Ectodermal cell (in vitro differentiated cells): ENCODE measurements around the gene CYP2C9. TPM values are rescaled to one million over a fixed set of nuclear protein-coding genes. Genes with fewer than 3 reads are reported as not detected.
"Not testable (repeated sequence)": the region's sequence is repeated elsewhere in the genome, so short reads cannot be mapped to it uniquely, and the experiment has no call there.

Experiments
- H3K27ac ChIP-seq: 2 replicates; pipeline ENCODE4 v1.7.0; 2013; ENCODE audit warnings: mild to moderate bottlenecking, low read depth, low read length; ENCODE audit not compliant: insufficient read depth, poor library complexity, severe bottlenecking
- H3K27me3 ChIP-seq: 2 replicates; pipeline ENCODE4 v1.7.0; 2013; ENCODE audit warnings: mild to moderate bottlenecking, low read length; ENCODE audit not compliant: insufficient read depth, control insufficient read depth, poor library complexity, severe bottlenecking
- H3K36me3 ChIP-seq: one replicate; pipeline ENCODE4 v1.7.0; 2013; ENCODE audit warnings: low read length; ENCODE audit not compliant: control insufficient read depth, insufficient read depth
- H3K4me1 ChIP-seq: one replicate; pipeline ENCODE4 v1.7.0; 2013; ENCODE audit warnings: low read length; ENCODE audit not compliant: control insufficient read depth, insufficient read depth
- H3K4me3 ChIP-seq: 2 replicates; pipeline ENCODE4 v1.7.0; 2013; ENCODE audit warnings: low read depth, low read length, control low read depth; ENCODE audit not compliant: insufficient read depth
- H3K9me3 ChIP-seq: 2 replicates; pipeline ENCODE4 v1.7.0; 2013; ENCODE audit warnings: mild to moderate bottlenecking, low read length, moderate library complexity; ENCODE audit not compliant: control insufficient read depth
- WGBS, 2 experiments: methylation state at CpG; one replicate each; pipeline ENCODE4 v1.1.7; 2013; ENCODE audit warnings: missing lambda C conversion rate in 2 of 2; 5-methylcytosine and 5-hydroxymethylcytosine counted together
- polyA plus RNA-seq, 4 experiments: library from polyadenylated mRNA; stranded (reverse); fragments of 50-300 nt; gene quantifications; one replicate each; pipeline ENCODE4 v1.2.3, GENCODE V29; 2013

The CYP2C9 gene
- polyA plus RNA-seq (2013, experiment 1 of 4), result not detected
- polyA plus RNA-seq (2013, experiment 2 of 4), result not detected
- polyA plus RNA-seq (2013, experiment 3 of 4), result not detected
- not detected for polyA plus RNA-seq (2013, experiment 4 of 4)

DNA sequence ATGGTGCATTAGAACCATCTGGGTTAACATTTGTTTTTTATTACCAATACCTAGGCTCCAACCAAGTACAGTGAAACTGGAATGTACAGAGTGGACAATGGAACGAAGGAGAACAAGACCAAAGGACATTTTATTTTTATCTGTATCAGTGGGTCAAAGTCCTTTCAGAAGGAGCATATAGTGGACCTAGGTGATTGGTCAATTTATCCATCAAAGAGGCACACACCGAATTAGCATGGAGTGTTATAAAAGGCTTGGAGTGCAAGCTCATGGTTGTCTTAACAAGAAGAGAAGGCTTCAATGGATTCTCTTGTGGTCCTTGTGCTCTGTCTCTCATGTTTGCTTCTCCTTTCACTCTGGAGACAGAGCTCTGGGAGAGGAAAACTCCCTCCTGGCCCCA lies at the start of gene CYP2C9:
Gene CYP2C9 (plus strand): TSS at position 276 of the 400 bp plus-strand sequence. CDS start 25 bp downstream, at position 301.
- Histone ChIP-seq H3K4me1 (no peaks in the 10 kb centered on the region), H3K9me3 (no peaks in the 10 kb centered on the region), H3K27me3 (no peaks in the 10 kb centered on the region), H3K36me3 (no peaks in the 10 kb centered on the region), H3K27ac (no peak within 1 kb of the TSS), H3K4me3 (no peak within 1 kb of the TSS)
- 89 to 97% methylated on average over 2 of the region's 2 CpGs for WGBS, 2 experiments

DNA sequence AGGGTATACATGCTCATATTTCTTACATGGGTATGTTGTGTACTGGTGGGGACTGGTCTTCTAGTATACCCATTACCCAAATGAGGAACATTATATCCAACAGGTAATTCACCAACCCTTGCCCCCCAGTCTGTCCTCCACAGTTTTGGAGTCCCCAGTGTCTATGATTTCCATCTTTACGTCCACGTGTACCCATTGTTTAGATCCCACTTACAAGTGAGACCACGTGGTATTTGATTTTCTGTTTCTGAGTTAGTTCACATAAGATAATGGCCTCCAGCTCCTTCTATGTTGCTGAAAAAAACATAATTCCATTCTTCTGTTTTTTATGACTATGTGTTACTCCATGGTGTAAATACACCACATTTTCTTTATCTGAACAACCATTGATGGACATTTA lies 49.3 kb upstream of the CYP2C9 start:
- no peaks in the 10 kb centered on the region for H3K27me3 ChIP-seq
- no peak overlapping the region for H3K27ac ChIP-seq
- no peaks in the 10 kb centered on the region for H3K4me1 ChIP-seq
- no peak overlapping the region for H3K4me3 ChIP-seq
- no peaks in the 10 kb centered on the region for H3K9me3 ChIP-seq
- no peaks in the 10 kb centered on the region for H3K36me3 ChIP-seq
- 88% methylated on average over 3 of the region's 3 CpGs for WGBS, 2 experiments

GRCh38 chr10:94890264-94891022 lies 48.0 kb upstream of the CYP2C9 start:
- 93 to 95% methylated on average over 4 of the region's 4 CpGs for WGBS, 2 experiments
- no peaks in the 10 kb centered on the region for H3K9me3 ChIP-seq
- H3K27ac ChIP-seq, result no peak overlapping the region
- H3K36me3 ChIP-seq, result no peaks in the 10 kb centered on the region
- H3K4me1 ChIP-seq, result no peaks in the 10 kb centered on the region
- H3K27me3 ChIP-seq, result no peaks in the 10 kb centered on the region
- no peak overlapping the region for H3K4me3 ChIP-seq

DNA sequence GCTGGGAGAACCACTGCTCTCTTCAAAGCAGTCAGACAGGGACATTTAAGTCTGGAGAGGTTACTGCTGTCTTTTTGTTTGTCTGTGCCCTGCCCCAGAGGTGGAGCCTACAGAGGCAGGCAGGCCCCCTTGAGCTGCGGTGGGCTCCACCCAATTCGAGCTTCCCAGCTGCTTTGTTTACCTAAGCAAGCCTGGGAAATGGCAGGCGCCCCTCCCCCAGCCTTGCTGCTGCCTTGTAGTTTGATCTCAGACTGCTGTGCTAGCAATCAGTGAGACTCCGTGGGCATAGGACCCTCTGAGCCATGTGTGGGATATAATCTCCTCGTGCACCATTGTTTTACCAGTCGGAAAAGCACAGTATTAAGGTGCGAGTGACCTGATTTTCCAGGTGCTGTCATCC lies 40.0 kb upstream of the CYP2C9 start:
- not testable (repeated sequence) for H3K36me3 ChIP-seq, H3K27ac ChIP-seq, H3K9me3 ChIP-seq, H3K4me3 ChIP-seq, H3K4me1 ChIP-seq, H3K27me3 ChIP-seq
- WGBS, 2 experiments, result 71 to 74% methylated on average over 7 of the region's 7 CpGs

DNA sequence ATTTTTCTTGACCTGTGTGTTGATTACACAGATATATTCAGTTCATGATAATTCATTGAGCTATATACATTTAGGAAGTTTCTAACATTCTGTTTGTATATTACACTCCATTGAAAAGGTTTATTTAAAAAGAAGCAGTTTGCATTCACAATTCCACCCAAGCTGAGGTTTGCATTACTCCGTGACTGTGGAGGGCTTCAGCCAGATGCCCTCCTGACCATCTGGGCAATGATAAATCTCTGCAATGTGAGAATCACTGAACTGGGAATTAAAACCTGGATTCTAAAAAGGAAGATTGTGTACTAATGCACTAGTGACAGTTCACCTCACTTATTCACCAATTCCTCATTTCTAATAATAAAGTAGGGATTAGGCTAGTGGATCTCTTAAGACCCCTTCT lies 36.4 kb upstream of the CYP2C9 start:
- Histone ChIP-seq H3K27ac (no peak overlapping the region), H3K9me3 (no peaks in the 10 kb centered on the region), H3K4me1 (no peaks in the 10 kb centered on the region), H3K36me3 (no peaks in the 10 kb centered on the region), H3K27me3 (no peaks in the 10 kb centered on the region), H3K4me3 (no peak overlapping the region)
- 91 to 95% methylated on average over 1 of the region's 1 CpG for WGBS, 2 experiments

DNA sequence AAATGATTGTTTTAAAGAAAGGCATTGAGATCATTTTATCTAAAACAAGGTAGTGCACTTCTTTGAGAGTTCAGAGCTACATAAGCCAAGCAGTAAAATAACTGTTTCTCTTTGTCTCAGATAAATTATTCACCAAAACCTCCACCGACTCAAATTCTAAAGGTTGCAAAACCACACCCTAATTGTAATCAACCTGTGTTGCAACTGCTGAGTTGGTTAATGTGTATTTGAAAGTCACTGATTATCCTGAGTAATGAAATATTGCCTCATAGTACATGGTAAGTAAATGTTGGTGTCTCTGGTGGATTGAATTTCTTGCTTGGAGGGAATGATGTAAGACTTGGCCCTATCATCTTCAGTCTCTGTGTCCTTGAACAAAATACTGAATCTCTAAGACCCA lies 35.9 kb upstream of the CYP2C9 start:
- Histone ChIP-seq H3K4me3 (no peak overlapping the region), H3K36me3 (no peaks in the 10 kb centered on the region), H3K27me3 (no peaks in the 10 kb centered on the region), H3K27ac (no peak overlapping the region), H3K9me3 (no peaks in the 10 kb centered on the region), H3K4me1 (no peaks in the 10 kb centered on the region)
- 0% methylated on average over 1 of the region's 1 CpG; no CpG with 5 or more reads in 1 of the 2 experiments for WGBS, 2 experiments

GRCh38 chr10:94904506-94905148 lies 33.8 kb upstream of the CYP2C9 start:
- H3K27me3 ChIP-seq, H3K36me3 ChIP-seq, H3K4me3 ChIP-seq, H3K4me1 ChIP-seq, H3K9me3 ChIP-seq, H3K27ac ChIP-seq: not testable (repeated sequence)
- 100% methylated on average over 1 of the region's 1 CpG; no CpG with 5 or more reads in 1 of the 2 experiments for WGBS, 2 experiments

- no peaks in the 10 kb centered on the region for H3K36me3 ChIP-seq
- no peaks in the 10 kb centered on the region for H3K9me3 ChIP-seq
- no peak overlapping the region for H3K4me3 ChIP-seq
- no peak overlapping the region for H3K27ac ChIP-seq
- H3K27me3 ChIP-seq, result no peaks in the 10 kb centered on the region
- H3K4me1 ChIP-seq, result no peaks in the 10 kb centered on the region
Observed at GRCh38 chr10:94916423-94916822, 22.0 kb upstream of the CYP2C9 start.

DNA sequence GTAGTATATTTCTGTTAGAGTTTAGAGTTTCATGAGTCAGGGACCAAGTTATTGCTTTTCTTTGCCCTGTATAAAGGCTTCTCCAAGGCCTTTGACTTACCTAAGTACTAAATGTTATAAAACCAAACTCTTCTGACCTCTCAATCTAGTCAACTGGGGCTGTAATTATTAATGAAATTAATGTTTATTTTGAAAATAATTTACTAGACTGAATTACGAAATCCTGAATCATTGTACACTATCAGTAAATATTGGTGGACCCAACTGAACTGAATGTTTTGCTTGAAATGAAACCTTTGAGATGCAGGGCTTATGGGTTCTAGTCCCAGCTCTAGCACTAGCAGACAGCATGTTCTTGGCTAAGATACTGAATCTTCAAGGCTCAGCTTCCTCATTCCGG lies 1.7 kb upstream of the CYP2C9 start:
- H3K27me3 ChIP-seq, result no peaks in the 10 kb centered on the region
- H3K4me1 ChIP-seq, result no peaks in the 10 kb centered on the region
- no peaks in the 10 kb centered on the region for H3K36me3 ChIP-seq
- no peak overlapping the region for H3K4me3 ChIP-seq
- WGBS, 2 experiments, result 97 to 98% methylated on average over 2 of the region's 2 CpGs
- no peak overlapping the region for H3K27ac ChIP-seq
- H3K9me3 ChIP-seq, result no peaks in the 10 kb centered on the region

DNA sequence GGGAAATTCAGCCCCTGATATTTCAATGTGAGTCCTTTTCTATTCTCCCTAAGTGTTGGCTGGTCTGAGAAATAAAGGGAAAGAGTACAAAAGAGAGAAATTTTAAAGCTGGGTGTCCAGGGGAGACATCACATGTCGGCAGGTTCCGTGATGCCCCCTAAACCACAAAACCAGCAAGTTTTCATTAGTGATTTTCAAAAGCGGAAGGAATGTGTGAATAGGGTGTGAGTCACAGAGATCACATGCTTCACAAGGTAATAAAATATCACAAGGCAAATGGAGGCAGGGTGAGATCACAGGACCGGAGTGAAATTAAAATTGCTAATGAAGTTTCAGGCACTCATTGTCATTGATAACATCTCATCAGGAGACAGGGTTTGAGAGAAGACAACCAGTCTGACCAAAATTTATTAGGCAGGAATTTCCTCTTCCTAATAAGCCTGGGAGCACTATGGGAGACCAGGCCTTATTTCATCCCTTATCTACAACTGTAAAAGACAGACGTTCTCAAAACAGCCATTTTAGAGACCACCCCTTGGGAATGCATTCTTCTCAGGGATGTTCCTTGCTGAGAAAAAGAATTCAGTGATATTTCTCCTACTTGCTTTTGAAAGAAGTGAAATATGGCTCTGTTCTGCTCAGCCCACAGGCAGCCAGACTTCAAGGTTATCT lies 5.1 kb downstream of the CYP2C9 start:
- not testable (repeated sequence) for H3K36me3 ChIP-seq, H3K27me3 ChIP-seq, H3K4me3 ChIP-seq, H3K4me1 ChIP-seq, H3K9me3 ChIP-seq, H3K27ac ChIP-seq
- WGBS, 2 experiments, result 91 to 96% methylated on average over 5 of the region's 5 CpGs
